GM12892 (cell line): Measurements from ENCODE around the gene CACNG8. TPM values are rescaled to one million over a fixed set of nuclear protein-coding genes. Genes with fewer than 3 reads are reported as not detected.
"Not testable (repeated sequence)": the region's sequence is repeated elsewhere in the genome, so short reads cannot be mapped to it uniquely, and the experiment has no call there.

Experiments
- DNase-seq: peaks from one replicate; pipeline ENCODE4 v3.0.0; 2011; ENCODE audit not compliant: insufficient read length
- FAIRE-seq: peaks from 2 replicates; lab custom pipeline; 2011; peaks lifted over from hg19 to GRCh38; lab: Jason Lieb, UNC
- POLR2A ChIP-seq: IDR thresholded peaks from 2 replicates; pipeline ENCODE4 v1.6.1; 2011; ENCODE audit warnings: low read depth, low read length, control low read depth
- POLR2AphosphoS5 ChIP-seq: IDR thresholded peaks from 2 replicates; pipeline ENCODE4 v1.6.1; 2011; ENCODE audit warnings: low read depth, low read length, control low read depth
- TAF1 ChIP-seq: IDR thresholded peaks from 2 replicates; pipeline ENCODE4 v1.6.1; 2011; ENCODE audit warnings: low read depth, mild to moderate bottlenecking, control low read depth, low read length, borderline replicate concordance
- polyA plus RNA-seq: library from polyadenylated mRNA; unstranded; fragments of >200 nt; gene quantifications from one replicate; pipeline ENCODE4 v1.2.1, GENCODE V29; 2012; ENCODE audit warnings: missing spikeins, inconsistent platforms; ENCODE audit not compliant: missing spikeins

The CACNG8 gene
- 0.04 TPM for polyA plus RNA-seq

GRCh38 chr19:53962887-53963431, at the start of gene CACNG8:
Gene CACNG8 (plus strand): TSS chr19:53962937.
- DNase-seq: no peak
- TF ChIP-seq POLR2A: no peak
- FAIRE-seq: no peak

- TF ChIP-seq TAF1 (no peak), POLR2A (no peak), POLR2AphosphoS5 (no peak)
- FAIRE-seq (no peak), DNase-seq (no peak)
Measured at GRCh38 chr19:53915000-53915399, 47.7 kb upstream of the CACNG8 start.

- FAIRE-seq (no peak), DNase-seq (no peak)
- TF ChIP-seq POLR2A: no peak
- no peak for TF ChIP-seq TAF1
- TF ChIP-seq POLR2AphosphoS5: no peak
Measured at GRCh38 chr19:53916004-53916403, 46.7 kb upstream of the CACNG8 start.

GRCh38 chr19:53917356-53917755, 45.4 kb upstream of the CACNG8 start:
- no peak for TF ChIP-seq POLR2AphosphoS5
- DNase-seq: no peak
- no peak for FAIRE-seq

- DNase-seq (no peak), FAIRE-seq (no peak)
- no peak for TF ChIP-seq TAF1
Measured at GRCh38 chr19:53927739-53928138, 35.0 kb upstream of the CACNG8 start.

GRCh38 chr19:53936029-53936428, 26.7 kb upstream of the CACNG8 start:
- DNase-seq (no peak), FAIRE-seq (no peak)
- TF ChIP-seq TAF1: no peak
- no peak for TF ChIP-seq POLR2AphosphoS5
- no peak for TF ChIP-seq POLR2A

GRCh38 chr19:53942001-53942786, 20.5 kb upstream of the CACNG8 start:
- no peak for FAIRE-seq
- DNase-seq: no peak

GRCh38 chr19:53944416-53944815, 18.3 kb upstream of the CACNG8 start:
- TF ChIP-seq POLR2A (no peak), POLR2AphosphoS5 (no peak), TAF1 (no peak)
- FAIRE-seq (no peak), DNase-seq (no peak)

More at GRCh38 chr19:53942001-53942786, 20.5 kb upstream of the CACNG8 start:
- TF ChIP-seq TAF1 (no peak), POLR2A (no peak), POLR2AphosphoS5 (no peak)

GRCh38 chr19:53944933-53945332, 17.8 kb upstream of the CACNG8 start:
- FAIRE-seq (no peak), DNase-seq (no peak)
- TF ChIP-seq POLR2A (no peak), TAF1 (no peak), POLR2AphosphoS5 (no peak)

GRCh38 chr19:53945441-53945840, 17.3 kb upstream of the CACNG8 start:
- no peak for FAIRE-seq
- no peak for DNase-seq
- TF ChIP-seq POLR2A (no peak), POLR2AphosphoS5 (no peak), TAF1 (no peak)

GRCh38 chr19:53945998-53946397, 16.7 kb upstream of the CACNG8 start:
- FAIRE-seq: no peak
- TF ChIP-seq POLR2AphosphoS5 (no peak), TAF1 (no peak), POLR2A (no peak)
- DNase-seq: no peak

GRCh38 chr19:53947624-53948023, 15.1 kb upstream of the CACNG8 start:
- FAIRE-seq (no peak), DNase-seq (no peak)
- TF ChIP-seq POLR2AphosphoS5 (no peak), POLR2A (no peak), TAF1 (no peak)

- FAIRE-seq, DNase-seq: not testable (repeated sequence)
Measured at GRCh38 chr19:53948611-53949010, 14.1 kb upstream of the CACNG8 start.
